HG02678 (cell line): ENCODE results near the gene TIMP4.

ENCODE experiments used
- ATAC-seq: cut with Tn5 transposase; IDR thresholded peaks from one replicate; pipeline ENCODE4 v1.9.1; 2021; ENCODE audit warnings: mild to moderate bottlenecking, moderate library complexity; ENCODE audit not compliant: unreplicated experiment

TIMP4 gene

GRCh38 chr3:12107071-12107713 is 51.5 kb downstream of the TIMP4 start:
- no peak for ATAC-seq
